H1 (cell line): ENCODE results near the gene CTPS2. TPM values are rescaled to one million over a fixed set of nuclear protein-coding genes. Genes with fewer than 3 reads are reported as not detected.

Experiments used
- BACH1 ChIP-seq: IDR thresholded peaks from 2 replicates; pipeline ENCODE4 v1.6.1; 2012; ENCODE audit warnings: low read length, improper control_type of control experiment
- BRCA1 ChIP-seq: IDR thresholded peaks from 2 replicates; pipeline ENCODE4 v1.6.1; 2012; ENCODE audit warnings: low read depth, low read length, improper control_type of control experiment
- PHF8 ChIP-seq: fragments of 200-600 bp; sonication (generic); conservative IDR thresholded peaks from 2 replicates; pipeline ENCODE4 v1.7.1; 2012; ENCODE audit warnings: low read depth, mild to moderate bottlenecking, inconsistent platforms, low read length, moderate library complexity
- RAD21 ChIP-seq, 2 experiments: IDR thresholded peaks in 1 of 2; conservative IDR thresholded peaks in 1 of 2; 2 replicates each; pipeline ENCODE4 v1.6.1; 2011; ENCODE audit warnings: low read depth in 2 of 2, low read length in 2 of 2, improper control_type of control experiment in 1 of 2, inconsistent platforms in 1 of 2, mild to moderate bottlenecking in 1 of 2, moderate library complexity in 1 of 2
- RNF2 ChIP-seq: fragments of 200-900, 300-1000 bp; sonication (generic); IDR thresholded peaks from 2 replicates; pipeline ENCODE4 v1.7.1; 2016; ENCODE audit warnings: borderline replicate concordance, low read depth, mild to moderate bottlenecking, antibody characterized with exemption, low read length; ENCODE audit not compliant: poor library complexity, severe bottlenecking; ENCODE audit errors: missing control alignments
- SIN3A ChIP-seq, 2 experiments: IDR thresholded peaks in 1 of 2; conservative IDR thresholded peaks in 1 of 2; 2 replicates each; pipeline ENCODE4 v1.6.1; 2011 to 2012; ENCODE audit warnings: low read length in 2 of 2, improper control_type of control experiment in 1 of 2, low read depth in 1 of 2, mild to moderate bottlenecking in 1 of 2
- SRF ChIP-seq: IDR thresholded peaks from 2 replicates; pipeline ENCODE4 v1.6.1; 2011; ENCODE audit warnings: mild to moderate bottlenecking, low read depth, low read length, moderate library complexity
- polyA plus RNA-seq, 7 experiments: library from polyadenylated mRNA; depleted of rRNA in 3 of 7; stranded (reverse) in 5 of 7; unstranded in 2 of 7; fragments of >200 nt in 5 of 7; fragments of 200-250 nt in 2 of 7; gene quantifications; 1 replicate in 5 of 7; 2 replicates in 1 of 7; 4 replicates in 1 of 7; pipeline versions ENCODE4 v1.2.1 to v1.2.3, GENCODE V29; 2011 to 2013; ENCODE audit warnings: missing spikeins in 2 of 7, mixed read lengths in 2 of 7
- total RNA-seq: library from RNA; stranded (reverse); fragmentation: NEBNext Ultra II Directional; extraction: Animal tissue kit (Norgen Biotek cat#: 25700); gene quantifications from 2 replicates; pipeline ENCODE4 v1.2.1, GENCODE V29; 2021

CTPS2 gene
- total and polyA plus RNA-seq, 2 of the 8 experiments (the other 6 are each of a cell fraction or from before 2014, with no cell fraction given) = 17.1 to 34.0 TPM

- no peak for TF ChIP-seq BACH1
- TF ChIP-seq BRCA1 = no peak
- no peak for TF ChIP-seq PHF8
- TF ChIP-seq RAD21 (IDR thresholded peaks at IDR 0.05 in 1 of 2, conservative IDR thresholded peaks at IDR 0.05 in 1 of 2; ENCODE audit: low read depth in 2 of 2, low read length in 2 of 2) = peak; percentile 73 to 74
- no peak for TF ChIP-seq RNF2
- TF ChIP-seq SRF = no peak
- no peak for TF ChIP-seq SIN3A (conservative IDR thresholded peaks at IDR 0.05 in 1 of 2, IDR thresholded peaks at IDR 0.05 in 1 of 2; ENCODE audit: low read depth in 1 of 2, low read length in 2 of 2)
Observed at GRCh38 chrX:16695079-16695676, 17.3 kb downstream of the CTPS2 start (continued).
